Germinal center (tissue), 1 donor: Measurements from ENCODE around the gene CPLANE1.
"Not testable (repeated sequence)": the region's sequence is repeated elsewhere in the genome, so short reads cannot be mapped to it uniquely, and the experiment has no call there.

ENCODE experiments used
- DNase-seq: peaks from one replicate; pipeline ENCODE4 v3.0.0; 2012; ENCODE audit warnings: mixed read lengths, low spot score

CPLANE1 gene

DNA sequence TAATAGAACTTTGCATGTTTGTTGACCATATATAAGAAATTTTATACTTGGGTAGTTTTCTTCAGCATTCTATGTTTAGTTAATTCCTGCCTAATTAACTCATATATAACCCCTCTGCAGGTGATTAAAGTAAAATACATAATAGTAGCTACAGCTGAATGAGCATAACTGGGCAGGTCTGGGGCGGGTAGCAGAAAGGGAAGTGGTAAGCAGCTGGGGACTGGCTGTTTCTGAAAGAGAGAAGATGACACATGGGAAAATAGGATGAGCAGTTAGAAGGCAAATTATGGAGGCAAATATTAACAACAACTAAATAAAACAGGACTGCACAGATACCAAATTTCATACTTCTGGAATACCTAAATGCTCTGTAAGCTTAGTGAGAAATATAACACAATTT is 128.1 kb downstream of the CPLANE1 start:
- DNase-seq, result peak; percentile 41

DNA sequence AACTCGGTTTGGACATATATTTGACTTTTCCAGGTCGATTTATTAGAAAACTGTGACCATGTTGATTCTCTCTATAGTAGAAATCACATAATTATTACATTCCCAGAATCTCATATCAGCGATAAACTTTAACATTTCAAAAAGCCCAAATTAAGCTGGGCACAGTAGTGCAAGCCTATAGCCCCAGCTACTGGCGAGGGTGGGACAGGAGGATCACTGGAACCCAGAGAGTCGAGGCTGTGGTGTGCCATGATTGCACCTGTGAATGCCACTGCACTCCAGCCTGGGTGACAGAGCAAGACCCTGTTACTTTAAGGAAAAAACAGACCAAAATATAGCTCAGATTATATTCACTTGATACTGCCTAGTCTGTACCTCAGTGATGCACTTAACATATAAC is 128.9 kb downstream of the CPLANE1 start:
- no peak for DNase-seq

DNA sequence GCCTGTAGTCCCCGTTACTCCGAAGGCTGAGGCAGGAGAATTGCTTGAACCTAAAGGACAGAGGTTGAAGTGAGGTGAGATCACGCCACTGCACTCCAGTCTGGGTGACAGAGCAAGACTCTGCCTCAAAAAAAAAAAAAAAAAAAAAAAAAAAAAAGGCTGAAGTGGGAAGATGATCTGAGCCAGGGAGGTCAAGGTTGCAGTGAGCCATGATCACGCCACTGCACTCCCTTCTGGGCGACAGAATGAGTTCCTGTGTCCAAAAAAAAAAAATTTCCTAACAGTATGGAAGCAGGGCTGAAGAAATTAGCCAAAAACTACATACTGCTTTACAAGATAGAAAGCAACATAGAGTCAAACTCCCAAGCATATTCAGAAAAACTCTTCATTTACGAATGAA is 132.8 kb downstream of the CPLANE1 start:
- no peak for DNase-seq

DNA sequence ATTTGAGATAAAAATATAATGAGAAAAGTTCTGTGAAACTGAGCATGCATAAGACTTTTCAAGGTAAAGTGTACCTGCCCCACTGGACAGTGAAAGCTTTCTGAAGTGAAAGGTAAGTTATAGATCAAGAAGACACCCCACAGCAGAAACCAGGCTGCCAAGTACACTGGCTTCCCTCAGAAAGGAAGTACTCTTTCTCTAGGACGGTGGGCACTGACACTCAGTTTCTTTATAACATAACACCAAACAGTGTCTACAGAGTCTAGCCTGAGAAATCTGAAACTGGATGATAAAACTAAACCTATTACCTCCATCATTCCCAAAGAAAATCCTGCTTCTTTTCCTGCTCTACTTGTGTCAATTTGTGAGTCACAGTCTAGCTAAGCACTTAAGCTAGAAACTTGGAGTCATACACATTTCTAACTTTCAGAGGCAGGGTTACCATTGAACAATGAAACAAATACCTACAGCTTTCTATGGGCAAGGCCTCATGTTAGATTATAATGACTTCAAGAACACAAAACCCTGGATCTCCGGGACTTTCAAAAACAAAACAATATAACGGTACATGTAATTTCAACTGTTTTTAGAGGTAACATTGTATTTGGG is 136.7 kb downstream of the CPLANE1 start:
- no peak for DNase-seq

DNA sequence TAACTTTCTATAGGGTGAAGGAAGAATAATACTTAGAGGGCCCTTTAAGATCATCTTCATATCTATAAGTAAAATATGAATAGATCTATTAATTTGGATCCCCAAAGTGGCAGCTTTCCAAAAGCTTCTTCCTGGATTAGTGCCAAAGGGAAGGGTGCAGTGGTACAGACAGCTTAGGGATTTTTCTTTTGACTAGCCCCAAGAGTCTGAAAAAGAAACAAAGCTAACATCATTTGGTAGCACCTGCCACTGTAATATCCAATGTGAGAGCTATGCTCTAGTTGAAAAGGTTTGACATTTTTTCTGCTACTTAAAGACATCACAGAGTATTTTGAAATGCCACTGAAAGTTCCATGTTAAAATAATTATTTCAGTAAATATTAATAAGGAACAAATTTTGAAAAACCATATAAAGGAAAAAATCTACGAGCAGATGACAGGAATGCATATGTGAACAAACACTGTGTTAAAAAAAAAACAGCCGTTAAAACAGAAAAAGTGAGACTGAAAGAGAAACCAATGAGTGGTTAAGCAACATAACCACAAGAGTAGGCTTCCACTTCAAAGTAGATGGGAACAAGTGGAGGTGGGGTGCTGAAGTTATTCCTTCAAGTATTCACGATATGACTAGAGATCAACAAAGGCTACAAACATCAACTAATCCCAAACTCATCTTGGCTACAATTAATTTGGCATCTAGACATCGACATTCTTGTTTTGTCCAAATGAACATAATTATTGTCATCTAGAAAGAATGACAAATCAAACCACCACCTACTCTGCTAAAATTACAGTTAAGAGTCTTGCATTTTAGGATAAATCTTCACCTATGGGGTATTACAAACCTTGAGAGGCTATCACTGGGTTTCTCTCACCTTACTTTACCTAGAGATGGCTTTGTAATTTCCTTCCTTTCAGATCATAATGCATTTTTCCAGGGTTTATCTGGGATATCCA is 137.5 kb downstream of the CPLANE1 start:
- DNase-seq, result no peak

DNA sequence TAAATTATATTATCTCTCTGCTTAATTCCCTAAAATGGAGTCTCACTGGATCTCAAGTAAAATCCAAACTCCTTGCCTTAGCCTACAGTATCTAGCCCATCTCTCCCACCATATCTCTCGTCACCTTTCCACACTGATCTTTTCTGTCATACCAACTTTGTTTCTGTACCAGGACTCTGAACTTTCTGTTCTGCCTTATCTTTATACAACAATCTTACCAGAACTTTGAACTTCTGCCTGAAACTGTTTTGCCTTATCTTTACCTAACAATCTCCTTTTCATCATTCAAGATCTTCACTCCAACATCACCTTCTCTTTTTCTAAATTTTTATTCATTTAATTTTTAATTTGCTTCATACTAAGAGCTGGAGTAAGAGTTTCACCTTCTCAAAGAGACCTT is 139.0 kb downstream of the CPLANE1 start:
- no peak for DNase-seq

DNA sequence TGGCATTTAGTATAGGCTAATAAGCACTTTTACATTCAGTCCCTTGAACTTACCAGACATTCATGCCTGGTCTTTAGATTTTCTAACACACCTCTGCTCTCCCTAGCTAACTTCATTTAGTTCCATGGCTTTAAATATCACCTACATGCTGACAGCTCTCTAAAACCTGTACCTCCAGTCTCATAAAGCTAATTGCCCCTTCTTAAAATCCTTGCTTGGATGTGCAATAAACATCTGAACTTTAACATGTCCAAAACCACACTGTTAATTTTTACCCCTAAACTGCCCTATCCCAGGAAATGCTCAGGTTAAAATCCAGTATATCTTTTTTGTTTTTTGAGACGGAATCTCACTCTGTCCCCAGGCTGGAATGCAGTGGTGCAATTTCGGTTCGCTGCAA is 139.8 kb downstream of the CPLANE1 start:
- DNase-seq, result no peak

DNA sequence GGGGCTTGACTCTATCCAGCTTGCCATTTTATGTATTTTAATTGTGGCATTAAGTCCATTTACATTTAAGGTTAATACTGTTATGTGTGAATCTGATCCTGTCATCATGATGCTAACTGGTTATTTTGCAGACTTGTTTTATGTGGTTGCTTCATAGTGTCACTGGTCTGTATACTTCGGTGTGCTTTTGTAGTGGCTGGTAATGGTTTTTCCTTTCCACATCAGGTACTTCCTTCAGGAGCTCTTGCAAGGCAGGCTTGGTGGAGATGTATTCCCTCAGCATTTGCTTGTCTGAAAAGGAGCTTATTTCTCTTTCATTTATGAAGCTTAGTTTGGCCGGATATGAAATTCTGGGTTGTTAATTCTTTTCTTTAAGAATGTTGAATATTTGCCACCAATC is 145.9 kb downstream of the CPLANE1 start:
- no peak for DNase-seq

DNA sequence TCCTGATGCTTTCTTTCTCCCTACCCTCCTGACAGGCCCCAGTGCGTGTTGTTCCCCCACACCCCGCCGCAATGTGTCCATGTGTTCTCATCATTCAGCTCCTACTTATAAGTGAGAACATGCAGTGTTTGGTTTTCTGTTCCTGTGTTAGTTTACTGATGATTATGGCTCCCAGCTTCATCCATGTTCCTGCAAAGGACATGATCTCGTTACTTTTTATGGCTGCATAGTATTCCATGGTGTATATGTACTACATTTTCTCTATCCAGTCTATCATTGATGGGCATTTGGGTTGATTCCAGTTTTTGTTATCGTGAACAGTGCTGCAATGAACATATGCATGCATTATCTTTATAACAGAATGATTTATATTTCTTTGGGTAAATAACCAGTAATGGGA is 149.9 kb downstream of the CPLANE1 start:
- DNase-seq, result not testable (repeated sequence)

DNA sequence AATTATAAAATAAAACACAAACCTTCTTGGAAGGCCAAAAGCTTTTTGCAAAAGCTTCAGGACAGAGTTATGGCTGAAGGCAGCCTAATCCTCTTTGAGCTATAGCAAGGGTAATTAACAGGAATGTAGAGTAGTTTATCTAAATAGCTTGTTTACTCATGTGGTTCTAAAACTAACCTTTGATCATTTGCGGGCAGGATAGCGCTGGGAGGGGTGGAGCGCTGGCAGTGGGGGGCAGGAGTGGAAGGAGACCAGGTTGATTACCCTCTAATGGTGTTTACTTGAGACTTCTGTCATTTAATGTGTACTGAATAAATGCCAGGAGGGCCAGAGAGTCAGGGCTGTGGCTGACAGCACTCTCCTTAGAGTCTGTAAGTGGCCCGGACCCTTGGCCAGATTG is 155.4 kb downstream of the CPLANE1 start:
- not testable (repeated sequence) for DNase-seq

DNA sequence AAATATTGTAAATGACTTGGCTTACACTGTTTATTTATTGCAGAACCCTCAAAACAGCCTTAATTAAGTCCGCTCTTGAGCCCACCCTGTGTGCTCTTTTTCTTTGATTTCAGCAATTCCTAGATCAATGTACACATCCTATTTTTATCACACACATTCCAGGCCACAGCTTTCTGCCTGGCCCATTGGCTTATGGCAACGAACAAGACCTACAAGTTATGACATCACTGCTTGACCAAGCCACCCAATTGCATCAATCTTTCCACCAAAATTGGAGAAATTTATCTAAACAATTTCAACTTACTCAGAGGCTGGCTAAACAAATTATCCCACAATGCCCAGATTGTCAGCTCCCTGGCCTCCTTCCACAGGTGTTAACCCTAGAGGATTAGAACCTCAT is 158.4 kb downstream of the CPLANE1 start:
- no peak for DNase-seq

DNA sequence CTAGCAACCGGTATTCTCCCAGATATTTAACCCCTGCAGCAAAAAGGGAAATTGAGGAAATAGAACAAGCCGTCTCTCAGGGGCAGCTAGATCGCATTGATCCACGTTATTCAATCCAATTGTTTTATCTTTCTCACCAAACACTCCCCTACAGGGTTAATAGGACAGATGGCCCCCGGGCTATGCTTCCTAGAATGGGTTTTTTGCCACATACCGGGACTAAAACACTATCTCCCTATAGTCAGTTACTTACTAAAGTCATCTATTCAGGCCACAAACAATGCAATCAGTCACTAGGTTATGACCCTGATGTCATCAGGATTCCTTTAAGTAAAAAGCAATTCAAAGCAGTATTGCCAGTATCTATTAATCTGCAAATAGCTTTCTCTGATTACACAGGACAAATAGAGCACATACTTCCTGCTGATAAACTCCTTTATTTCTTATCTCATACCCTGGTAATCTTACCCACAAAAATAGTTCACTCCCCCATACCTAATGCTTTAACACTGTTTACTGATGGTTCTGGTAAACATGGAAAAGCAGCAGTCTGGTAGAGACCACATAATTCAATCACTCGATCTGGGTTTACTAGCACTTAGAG is 159.0 kb downstream of the CPLANE1 start:
- DNase-seq, result no peak

DNA sequence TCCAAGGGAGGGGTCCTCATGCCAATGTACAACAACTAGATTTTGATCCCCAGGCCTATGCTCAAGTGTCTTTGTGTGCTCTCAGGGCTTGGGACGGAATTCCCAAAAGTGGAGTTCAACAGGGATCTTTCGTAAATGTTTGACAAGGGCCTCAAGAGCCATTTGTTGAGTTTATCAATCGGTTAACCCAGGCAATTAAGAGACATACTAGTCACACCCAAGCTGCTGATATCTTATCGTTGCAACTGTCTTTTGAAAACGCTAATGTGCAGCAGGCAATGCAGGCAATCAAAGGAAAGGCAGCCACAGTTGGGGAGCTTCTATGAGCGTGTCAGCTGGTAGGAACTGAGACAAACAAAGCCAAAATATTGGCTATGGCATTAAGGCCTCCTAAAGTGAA is 161.2 kb downstream of the CPLANE1 start:
- no peak for DNase-seq

DNA sequence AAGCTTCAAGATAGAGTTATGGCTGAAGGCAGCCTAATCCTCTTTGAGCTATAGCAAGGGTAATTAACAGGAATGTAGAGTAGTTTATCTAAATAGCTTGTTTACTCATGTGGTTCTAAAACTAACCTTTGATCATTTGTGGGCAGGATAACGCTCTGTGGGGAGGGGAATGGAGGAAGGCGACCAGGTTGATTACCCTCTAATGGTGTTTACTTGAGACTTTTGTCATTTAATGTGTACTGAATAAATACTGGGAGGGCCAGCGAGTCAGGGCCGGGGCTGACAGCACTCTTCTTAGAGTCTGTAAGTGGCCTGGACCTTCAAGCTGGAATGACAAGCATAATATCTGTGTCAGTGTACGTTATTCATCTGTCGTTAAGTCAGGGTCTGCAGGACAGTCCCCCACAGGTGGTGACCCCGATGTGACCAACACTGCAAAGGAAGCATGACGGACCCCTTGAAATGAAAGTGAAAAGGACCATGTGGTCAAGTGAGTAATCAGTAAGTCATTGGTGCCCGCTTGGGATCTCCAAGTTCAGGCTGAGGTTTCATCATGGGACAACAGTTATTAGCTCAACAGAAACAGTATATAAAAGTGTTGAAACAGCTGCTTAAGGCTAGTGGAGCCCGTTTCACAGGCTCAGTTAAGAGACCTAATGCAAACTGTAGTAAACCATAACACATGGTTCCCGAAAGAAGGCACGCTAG is 162.6 kb downstream of the CPLANE1 start:
- DNase-seq, result no peak

DNA sequence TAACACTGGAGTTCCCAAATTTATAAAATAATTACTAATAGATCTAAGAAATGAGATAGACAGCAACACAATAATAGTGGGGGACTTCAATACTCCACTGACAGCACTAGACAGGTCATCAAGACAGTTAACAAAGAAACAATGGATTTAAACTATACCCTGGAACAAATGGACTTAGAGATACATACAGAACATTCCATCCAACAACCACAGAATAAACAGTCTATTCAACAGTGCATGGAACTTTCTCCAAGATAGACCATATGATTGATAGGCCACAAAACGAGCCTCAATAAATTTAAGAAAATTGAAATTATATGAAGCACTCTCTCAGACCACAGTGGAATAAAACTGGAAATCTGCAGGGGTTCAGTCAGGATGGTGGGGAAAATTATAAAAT is 163.2 kb downstream of the CPLANE1 start:
- not testable (repeated sequence) for DNase-seq

DNA sequence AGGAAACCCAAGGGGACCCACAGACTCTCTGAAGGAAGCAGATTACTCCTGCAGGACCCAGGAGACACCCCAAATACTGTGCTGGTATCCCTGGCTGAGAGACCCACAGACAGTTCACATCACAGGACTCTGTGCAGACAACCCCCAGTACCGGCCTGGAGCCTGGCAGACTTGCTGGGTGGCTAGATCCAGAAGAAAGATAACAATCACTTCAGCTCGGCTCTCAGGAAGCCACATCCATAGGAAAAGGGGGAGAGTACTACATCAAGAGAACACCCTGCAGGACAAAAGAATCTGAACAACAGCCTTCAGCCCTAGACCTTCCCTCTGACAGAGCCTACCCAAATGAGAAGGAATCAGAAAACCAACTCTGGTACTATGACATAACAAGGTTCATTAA is 166.2 kb downstream of the CPLANE1 start:
- not testable (repeated sequence) for DNase-seq

DNA sequence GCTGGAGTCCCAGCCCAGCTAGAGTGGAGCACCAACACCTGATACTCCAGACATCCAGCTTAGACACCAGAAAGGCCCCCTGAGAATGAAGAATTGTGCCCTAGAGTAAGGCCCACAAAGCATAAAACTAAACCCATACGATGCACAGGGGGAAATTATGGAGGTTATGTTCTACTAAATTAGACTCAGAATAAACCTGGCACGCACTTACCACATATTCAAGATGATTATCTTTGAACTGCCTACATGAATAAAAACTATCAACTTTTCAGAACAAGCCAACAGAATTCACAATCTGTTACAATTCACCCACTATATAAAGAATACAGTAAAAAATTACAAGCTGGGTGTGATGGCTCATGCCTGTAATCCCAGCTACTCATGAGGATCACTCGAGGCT is 168.5 kb downstream of the CPLANE1 start:
- no peak for DNase-seq

DNA sequence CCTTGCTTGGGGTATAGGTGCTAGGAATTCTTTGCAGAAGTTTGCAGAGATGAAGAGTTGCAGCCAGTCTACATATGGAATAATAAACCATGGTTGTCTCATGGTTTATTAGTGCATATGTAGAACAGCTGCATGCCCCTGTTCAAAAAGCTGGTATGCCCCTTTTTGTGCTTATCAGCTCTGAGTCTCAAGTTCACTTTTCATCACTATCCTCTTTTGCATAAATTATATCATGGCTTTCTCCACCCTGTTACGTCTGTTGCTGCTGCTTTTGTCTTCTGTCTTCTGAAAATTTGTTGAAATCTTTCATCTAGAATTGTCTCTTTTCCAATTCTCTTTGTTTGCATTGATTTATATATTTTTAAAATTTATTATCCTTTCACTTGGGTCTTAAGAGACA is 172.0 kb downstream of the CPLANE1 start:
- DNase-seq, result no peak

DNA sequence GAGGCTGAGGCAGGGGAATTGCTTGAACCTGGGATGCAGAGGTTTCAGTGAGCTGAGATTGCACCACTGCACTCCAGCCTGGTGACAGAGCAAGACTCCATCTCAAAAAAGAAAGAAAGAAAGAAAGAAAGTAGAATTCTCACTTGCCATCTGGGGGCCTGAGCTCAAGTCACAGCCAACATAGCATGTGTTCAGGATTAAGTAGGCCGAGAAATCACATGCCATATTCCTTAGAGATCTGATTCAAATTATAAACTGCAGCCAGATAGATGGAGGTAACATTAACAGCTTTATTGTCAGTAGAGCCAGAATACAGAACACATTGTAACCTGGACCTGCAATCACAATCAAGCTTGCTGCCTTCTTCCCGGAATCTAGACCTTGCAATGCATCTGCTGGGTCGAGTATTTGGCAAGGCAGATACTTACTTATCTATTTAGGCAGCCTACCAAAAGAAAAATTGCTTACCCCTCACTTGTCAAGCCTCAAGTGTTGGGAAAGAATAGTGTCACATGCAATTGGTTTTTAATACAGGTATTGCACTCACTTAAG is 173.7 kb downstream of the CPLANE1 start:
- no peak for DNase-seq

DNA sequence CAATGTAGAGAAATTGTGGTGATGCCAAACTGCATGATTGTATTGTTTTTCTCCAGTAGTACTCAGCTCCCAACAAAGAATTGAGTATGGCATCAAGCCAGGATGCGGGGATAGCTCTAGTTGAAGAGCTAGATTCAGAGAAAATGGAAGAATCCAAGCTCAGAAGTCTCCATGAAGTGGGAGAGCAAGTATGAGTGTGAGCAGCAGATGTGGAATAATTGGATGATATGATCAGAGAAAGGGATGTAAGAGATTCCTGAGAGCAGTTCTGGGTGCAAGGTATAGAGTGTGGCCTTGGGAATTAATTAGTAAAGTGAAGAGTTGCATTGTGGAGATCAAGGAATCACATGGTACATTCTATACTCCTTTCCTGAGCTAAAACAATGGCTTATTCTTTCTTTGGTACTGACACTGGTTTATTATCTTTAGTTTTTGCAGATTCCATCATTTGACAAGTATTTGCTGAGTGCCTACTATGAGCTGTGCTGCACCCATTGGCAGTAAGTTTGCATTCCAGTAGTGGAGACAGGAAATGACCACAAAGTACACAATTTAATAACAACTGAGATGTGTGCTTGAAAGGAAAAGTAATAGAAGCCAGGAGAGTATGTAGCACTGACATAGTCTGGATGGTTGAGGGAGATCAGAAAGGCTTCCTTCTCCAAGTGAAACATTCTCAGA is 177.1 kb downstream of the CPLANE1 start:
- no peak for DNase-seq

DNA sequence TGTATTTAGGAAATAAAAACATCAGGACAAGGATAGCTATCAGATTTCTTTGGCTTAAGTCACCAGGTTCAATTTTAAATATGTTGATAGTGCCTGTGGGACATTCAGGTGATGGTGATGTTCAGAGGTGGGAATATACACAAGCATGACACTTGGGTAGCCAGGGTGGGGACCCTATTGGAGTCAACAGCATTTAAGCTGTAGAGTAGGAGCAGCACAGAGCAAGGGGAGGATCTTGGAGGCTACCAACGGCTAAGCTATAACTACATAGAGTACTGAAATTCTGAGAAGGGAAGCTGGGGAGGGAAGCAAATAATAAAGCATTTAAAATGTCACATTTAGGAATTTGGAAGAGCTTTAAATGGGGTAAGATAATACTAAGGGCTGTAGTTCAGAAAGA is 177.7 kb downstream of the CPLANE1 start:
- no peak for DNase-seq

DNA sequence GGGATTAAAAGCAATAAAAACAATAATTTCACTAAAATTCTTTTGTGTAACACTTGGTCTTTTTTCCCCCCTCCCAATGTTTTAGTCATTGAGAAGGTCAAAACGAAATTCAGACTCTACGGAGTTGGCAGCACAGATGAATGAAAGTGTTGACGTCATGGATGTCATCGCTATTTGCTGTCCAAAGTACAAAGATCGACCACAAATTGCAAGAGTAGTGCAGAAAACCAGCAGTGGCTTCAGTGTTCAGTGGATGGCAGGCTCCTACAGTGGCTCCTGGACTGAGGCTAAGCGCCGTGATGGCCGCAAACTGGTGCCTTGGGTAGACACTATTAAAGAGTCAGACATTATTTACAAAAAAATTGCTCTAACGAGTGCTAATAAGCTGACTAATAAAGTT is 184.7 kb downstream of the CPLANE1 start:
- no peak for DNase-seq
